ENCODE results near the gene EMILIN3. TPM values are rescaled to one million over a fixed set of nuclear protein-coding genes. Genes with fewer than 3 reads are reported as not detected.

Gene EMILIN3
- total RNA-seq, 1 experiment from 2014 or later, result 0.24 TPM

- DNase-seq (ENCODE audit: low read depth, low spot score), result no peak
- in situ Hi-C loops (cut with HindIII; ENCODE audit: low pct_unique_long_range_greater_than_20kb, low sequenced_read_pairs), result no loop called here
Measured at GRCh38 chr20:41373251-41373783, 6.7 kb upstream of the EMILIN3 start.

DNA sequence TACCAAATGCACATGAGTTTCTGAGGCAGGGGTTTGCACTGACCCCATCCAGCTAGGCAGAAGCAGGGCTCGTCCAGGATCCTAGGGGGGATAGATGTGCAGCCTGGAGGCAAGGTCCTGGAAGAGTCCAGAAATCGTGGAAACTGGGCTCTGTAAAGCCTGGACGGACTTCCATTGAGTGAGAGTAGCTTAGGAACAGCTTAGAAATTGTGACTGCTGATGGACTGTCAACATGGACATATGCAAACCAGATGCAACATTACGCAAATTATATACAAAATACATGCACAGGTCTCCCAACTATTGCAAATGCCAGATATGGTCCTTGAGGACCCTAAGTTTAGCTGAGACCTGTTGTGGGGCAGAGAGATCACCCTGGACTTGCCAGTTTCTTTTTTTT, 4.8 kb upstream of the EMILIN3 start:
- in situ Hi-C loops (cut with HindIII; ENCODE audit: low pct_unique_long_range_greater_than_20kb, low sequenced_read_pairs), result no loop called here
- no peak for DNase-seq (ENCODE audit: low read depth, low spot score)

- in situ Hi-C loops (cut with HindIII; ENCODE audit: low pct_unique_long_range_greater_than_20kb, low sequenced_read_pairs), result no loop called here
- DNase-seq (ENCODE audit: low read depth, low spot score), result no peak
Measured at GRCh38 chr20:41370176-41370575, 3.6 kb upstream of the EMILIN3 start.

DNA sequence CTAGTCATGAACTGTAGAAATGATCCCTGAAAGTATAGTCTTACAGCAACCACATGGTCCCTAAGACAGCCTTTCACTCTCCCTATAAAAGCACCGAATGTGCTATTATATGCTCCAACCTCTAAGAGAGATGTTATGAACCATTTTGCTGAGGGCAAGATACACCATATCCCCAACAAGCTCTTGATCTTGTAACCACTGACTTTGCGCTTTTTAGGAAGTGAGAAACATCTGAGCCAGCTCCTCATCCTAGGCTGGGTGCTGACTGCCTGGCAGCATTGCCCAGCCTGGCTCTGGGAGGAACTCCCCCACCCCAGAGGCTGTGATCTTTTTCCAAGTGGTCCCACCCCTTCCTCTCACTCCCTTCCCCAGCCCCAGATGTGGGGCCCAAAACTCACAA, 3.1 kb upstream of the EMILIN3 start:
- no peak for DNase-seq (ENCODE audit: low read depth, low spot score)
- in situ Hi-C loops (cut with HindIII; ENCODE audit: low pct_unique_long_range_greater_than_20kb, low sequenced_read_pairs), result no loop called here

DNA sequence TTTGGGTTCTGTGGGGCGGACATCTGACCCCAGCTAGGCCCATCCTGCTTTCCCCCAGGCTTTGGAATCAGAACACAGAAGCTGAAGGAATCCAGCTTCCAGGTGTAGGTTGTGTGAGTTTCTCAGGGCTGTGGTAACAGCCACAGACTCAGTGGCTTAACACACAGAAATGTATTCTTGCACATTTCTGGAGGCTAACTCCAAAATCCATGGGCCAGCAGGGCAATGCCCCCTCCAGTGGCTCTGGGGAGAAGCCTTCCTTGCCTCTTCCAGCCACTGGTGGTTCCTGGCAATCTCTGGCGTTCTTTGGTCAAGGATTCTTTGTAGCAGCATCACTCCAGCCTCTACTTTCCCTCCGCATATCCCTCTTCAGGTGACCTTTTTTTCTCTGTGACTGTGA, 1.3 kb upstream of the EMILIN3 start:
- DNase-seq (ENCODE audit: low read depth, low spot score), result no peak
- in situ Hi-C loops (cut with HindIII; ENCODE audit: low pct_unique_long_range_greater_than_20kb, low sequenced_read_pairs), result no loop called here

GRCh38 chr20:41367393-41367695, 726 bp upstream of the EMILIN3 start:
- in situ Hi-C loops (cut with HindIII; ENCODE audit: low pct_unique_long_range_greater_than_20kb, low sequenced_read_pairs), result no loop called here
- DNase-seq (ENCODE audit: low read depth, low spot score), result no peak

DNA sequence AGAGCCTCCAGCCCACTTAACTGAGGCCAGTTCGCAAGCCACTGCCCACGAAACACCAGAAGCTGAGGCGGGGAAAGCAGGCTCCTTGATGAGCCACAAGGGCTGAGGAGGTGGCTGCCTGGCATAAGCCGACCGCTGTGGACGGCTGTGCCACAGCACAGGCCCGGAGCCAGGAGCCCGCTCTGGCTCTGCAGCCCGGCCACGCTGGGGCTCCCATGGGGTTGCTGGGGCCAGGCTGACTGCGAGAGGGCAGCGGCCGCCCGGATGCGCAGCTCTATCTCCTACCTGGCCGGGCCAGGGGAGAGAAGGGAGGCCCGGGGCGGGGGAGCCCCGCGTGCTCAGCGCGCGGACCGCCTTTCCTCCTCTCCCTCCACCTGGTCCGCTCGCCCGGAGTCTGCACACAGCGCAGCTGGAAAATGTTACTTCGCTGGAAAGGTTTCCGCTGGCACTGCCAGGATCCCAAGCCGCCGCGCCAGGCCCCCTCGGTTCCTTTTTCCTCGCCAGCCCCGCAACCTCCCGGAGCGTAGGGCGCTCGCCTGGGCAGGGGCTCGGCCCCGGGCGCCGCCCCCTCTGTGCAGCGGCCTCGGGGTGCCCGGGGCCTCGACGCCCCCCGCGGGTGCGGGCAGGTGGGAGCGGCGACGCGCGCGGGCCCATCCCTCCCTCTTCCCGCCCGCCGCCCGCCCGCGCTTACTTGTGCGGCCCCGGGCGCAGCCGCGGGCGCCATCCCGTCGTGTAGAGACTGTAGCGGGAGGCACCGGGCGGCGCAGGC, 657 bp downstream of the EMILIN3 start:
- in situ Hi-C loops (cut with HindIII; ENCODE audit: low pct_unique_long_range_greater_than_20kb, low sequenced_read_pairs), result no loop called here
- DNase-seq (ENCODE audit: low read depth, low spot score), result no peak

DNA sequence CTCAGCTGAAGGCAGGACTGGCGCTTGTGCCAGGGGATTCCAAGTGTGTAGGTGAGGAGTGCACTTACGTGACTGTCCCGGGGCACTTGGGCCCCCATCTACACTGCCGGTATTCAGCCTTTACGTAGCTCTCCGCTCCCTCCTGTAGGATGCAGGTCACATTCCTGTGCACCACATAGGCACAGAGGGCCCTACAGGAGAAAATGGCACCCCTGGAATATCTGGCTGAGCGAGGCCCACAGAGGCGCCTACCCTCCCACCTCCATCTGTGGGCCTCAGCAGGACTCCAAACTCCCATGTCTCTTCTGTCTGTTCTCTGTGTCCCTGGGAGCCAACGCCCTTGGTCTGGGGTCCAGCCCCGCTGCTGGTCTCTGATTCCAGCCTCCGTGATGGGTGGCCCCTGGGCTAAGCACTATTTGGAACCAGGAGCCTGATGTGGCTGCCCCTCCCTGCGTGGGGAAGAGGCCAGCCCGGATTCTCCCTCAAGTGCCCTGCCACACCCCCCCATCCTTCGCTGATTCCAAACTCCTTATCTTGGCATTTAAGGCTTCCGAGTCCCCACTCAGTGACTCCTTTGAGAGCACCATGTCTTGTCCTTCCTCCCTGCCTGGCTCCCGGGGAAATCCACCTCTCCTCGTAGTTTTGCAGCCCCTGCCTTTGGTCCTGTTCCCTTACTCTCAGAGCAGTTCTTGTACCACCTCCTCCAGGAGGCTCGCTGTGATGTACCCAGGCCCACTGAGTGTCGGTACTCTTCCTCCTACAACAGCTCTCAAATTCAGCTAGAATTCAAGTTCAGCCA, 1.5 kb downstream of the EMILIN3 start:
- in situ Hi-C loops (cut with HindIII; ENCODE audit: low pct_unique_long_range_greater_than_20kb, low sequenced_read_pairs), result no loop called here
- DNase-seq (ENCODE audit: low read depth, low spot score), result no peak

DNA sequence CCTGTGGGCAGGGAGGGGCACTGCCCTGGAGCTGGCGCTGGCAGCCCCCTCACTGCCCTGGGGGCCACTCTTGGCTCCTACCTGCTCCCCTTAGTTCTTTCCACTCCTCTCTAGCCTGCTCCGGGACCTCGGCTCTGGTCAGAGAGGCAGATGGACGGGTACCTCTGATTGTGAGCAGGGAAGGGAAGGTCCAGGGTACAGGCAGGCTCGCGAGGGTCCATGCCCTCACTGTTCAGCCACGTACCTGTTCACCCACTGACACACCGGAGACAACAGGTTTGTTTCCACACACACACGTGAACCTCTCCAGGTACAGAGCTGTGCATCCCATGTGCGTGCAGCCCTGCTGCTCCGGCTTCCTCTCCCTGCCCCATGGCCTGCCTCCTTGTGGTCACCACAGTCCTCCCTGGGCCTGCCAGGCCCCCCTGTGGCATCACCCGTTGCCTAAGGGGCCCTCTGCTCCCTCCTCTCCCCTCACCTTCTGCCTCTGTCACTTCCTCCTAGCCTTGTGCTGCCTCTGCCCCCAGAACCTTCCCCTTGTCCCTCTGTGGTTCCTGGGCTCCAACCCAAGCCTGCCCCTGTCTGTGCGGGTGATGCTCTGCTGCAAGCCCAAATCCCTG, 2.3 kb downstream of the EMILIN3 start:
- in situ Hi-C loops (cut with HindIII; ENCODE audit: low pct_unique_long_range_greater_than_20kb, low sequenced_read_pairs), result no loop called here
- DNase-seq (ENCODE audit: low read depth, low spot score), result no peak

GRCh38 chr20:41363601-41364000, 3.0 kb downstream of the EMILIN3 start:
- in situ Hi-C loops (cut with HindIII; ENCODE audit: low pct_unique_long_range_greater_than_20kb, low sequenced_read_pairs), result no loop called here
- DNase-seq (ENCODE audit: low read depth, low spot score), result no peak

- DNase-seq (ENCODE audit: low read depth, low spot score), result no peak
- in situ Hi-C loops (cut with HindIII; ENCODE audit: low pct_unique_long_range_greater_than_20kb, low sequenced_read_pairs), result no loop called here
Measured at GRCh38 chr20:41362748-41363140, 3.9 kb downstream of the EMILIN3 start.

DNA sequence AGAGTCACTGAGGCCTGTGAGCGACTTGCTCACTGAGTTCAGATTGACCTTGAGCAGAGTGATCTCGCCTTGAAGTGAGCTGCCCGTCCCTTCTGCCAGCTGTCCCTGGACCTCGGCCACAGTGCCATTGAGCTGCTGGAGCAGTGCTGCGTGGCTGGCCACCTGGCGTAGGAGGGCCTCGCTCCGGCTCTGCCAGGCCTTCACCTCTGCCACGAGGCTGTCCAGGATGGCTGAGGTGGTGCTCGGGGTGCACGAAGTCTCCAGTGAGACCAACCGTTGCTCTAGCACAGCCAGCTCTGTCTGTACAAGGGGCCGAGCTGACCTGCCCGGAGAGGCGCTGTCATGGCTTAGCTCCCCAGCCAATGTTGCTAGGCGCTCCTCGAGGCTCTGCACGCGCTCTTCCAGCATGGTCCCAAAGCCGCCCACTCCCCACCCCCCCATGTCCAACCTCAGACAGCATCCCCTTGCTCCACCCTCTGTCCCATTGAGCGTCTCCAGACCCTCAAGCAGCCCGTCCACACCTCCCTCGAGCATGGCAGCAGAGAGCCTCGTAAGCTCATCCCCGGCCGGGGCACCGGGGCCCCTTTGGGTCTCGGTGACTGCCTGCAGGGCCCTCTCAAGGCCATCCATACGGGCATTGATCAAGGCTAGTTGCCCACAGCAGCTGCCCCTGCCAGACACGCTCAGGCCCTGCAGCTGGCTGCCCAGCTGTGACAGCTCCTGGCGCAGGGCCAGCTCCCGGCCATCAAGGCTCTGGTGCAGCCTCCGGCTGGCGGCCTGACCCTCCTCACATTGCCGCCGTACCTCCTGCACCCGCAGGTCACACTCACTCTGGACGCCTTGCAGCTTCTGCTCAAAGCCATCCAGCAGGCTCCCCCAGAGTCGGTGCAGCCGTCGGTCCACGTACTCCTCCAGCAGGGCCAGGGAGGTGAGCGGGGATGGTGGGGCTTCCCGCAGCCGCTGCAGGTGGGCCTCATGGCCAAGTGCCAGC, 4.6 kb downstream of the EMILIN3 start:
- in situ Hi-C loops (cut with HindIII; ENCODE audit: low pct_unique_long_range_greater_than_20kb, low sequenced_read_pairs), result no loop called here
- DNase-seq (ENCODE audit: low read depth, low spot score), result no peak

DNA sequence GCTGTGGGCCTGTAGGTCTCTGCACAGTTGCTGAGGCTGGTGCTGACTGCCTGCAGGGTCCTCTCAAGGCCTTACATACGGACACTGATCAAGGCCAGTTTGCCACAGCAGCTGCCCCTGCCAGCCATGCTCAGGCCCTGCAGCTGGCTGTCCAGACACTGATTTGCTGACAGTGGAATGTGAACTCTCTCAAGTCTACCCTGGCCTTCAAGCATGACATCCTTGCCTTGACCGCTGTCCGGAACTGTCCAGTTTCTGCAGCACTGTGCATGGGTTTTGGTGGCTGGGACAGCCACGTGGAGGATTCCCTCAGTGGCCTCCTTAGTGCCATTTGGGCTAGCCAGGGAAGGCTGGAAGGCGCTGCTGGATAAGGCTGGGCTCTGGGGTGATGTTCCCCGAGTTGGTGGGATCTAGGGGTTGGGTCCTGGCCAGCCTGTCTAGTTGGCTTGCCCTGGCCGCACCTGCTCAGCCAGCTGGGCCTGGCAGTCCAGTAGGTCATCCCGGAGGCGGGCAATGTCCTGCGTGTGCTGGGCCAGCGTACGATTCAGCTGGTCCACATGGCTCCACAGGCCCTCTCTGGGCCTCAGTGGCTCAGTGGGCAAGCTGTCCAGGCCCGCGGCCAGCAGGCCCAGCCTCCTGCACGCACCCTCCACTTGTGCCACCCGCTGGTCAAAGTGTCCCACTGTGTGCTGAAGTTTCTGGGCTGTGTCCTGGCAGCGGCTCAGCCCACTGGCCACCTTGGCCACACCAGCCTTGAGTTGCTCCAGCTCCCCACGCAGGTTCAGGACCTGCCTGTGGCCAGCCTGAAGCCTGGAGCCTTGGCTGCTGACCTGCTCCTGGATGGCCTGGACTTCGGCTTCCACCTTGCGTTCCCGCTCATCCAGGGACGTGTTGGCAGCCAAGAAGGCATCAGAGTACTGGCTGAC, 5.5 kb downstream of the EMILIN3 start:
- in situ Hi-C loops (cut with HindIII; ENCODE audit: low pct_unique_long_range_greater_than_20kb, low sequenced_read_pairs), result no loop called here
- no peak for DNase-seq (ENCODE audit: low read depth, low spot score)

DNA sequence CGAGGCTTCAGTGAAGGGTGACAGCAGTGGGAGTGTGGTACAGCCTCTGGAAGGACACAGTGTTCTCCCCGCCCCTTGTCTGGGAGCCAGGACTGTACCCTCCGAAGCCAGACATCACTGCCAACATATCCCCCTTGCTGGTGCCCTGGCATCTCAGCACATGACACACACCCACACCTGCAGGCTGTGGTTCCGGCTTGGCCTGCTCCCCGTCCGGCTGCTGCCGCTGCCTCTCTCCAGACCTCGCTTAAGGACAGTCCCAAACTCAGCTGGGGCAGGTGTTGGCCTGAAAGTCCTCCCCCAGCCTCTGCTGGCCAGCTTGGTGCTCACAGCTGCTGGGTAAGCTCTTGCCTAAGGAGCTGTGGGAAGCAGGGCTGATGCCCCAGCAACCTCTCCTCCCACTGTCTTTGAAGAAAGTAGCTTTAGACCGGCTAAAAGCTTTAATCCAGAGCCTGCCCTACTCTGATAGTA, 7.0 kb downstream of the EMILIN3 start:
- in situ Hi-C loops (cut with HindIII; ENCODE audit: low pct_unique_long_range_greater_than_20kb, low sequenced_read_pairs), result no loop called here
- no peak for DNase-seq (ENCODE audit: low read depth, low spot score)

DNA sequence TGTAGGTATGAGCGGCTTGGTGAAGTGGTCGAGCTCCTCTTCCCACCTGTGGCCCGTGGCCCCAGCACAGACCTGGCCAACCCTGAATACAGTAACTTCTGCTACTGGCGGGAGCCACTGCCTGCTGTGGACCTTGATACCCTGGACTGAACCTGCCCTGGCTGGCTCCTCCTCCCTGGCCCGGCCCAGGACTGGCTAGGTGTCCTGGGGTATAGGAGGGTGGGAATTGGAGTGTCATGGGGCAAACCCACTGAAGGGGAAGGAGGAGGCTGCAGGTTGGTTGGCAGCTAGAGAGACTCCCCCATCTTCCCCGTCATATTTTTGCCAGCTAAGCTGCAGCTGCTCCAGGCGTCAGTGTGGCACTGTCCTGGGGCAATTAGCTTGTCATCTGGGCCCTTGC, 7.9 kb downstream of the EMILIN3 start:
- in situ Hi-C loops (cut with HindIII; ENCODE audit: low pct_unique_long_range_greater_than_20kb, low sequenced_read_pairs), result no loop called here

DNA sequence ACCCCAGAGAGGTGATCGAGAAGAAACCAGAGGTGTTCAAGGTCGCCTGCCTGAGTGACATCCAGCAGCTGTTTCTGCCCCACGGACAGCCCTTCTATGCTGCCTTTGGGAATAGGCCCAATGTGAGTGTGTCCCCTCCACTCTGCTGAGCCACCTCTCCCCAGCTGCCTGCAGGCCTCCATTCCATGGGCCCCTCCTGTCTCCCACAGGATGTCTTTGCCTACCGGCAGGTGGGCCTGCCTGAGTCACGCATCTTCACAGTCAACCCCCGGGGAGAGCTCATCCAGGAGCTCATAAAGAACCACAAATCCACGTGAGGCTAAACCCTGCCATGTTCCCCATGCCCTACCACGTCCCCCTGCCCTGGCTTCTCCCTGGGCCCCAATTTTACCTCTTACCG, 8.4 kb downstream of the EMILIN3 start:
- DNase-seq (ENCODE audit: low read depth, low spot score), result no peak
- in situ Hi-C loops (cut with HindIII; ENCODE audit: low pct_unique_long_range_greater_than_20kb, low sequenced_read_pairs), result no loop called here

More for the DNA sequence above, 7.9 kb downstream of the EMILIN3 start:
- no peak for DNase-seq (ENCODE audit: low read depth, low spot score)
